HEK293 (cell line): ENCODE measurements around the gene S100A13.

ENCODE experiments used
- CTCF ChIA-PET: fragments of 350-600 bp; formaldehyde crosslinking; extraction: SDS; loops from one replicate; lab custom pipeline; 2021; ENCODE audit warnings: antibody characterized with exemption; lab: Yijun Ruan, JAX
- POLR2A ChIA-PET: fragments of 300-600 bp; formaldehyde crosslinking; extraction: SDS; loops from one replicate; lab custom pipeline; 2020; ENCODE audit warnings: antibody characterized with exemption, inconsistent platforms; lab: Yijun Ruan, JAX
- H3K27ac ChIP-seq: fragments of 200-500 bp; sonication (Bioruptor generic); 2 replicates; pipeline ENCODE4 v1.5.1; 2014; ENCODE audit warnings: low read depth, low read length, control low read depth, inconsistent platforms; ENCODE audit errors: extremely low read depth
- H3K36me3 ChIP-seq, 2 experiments: fragments of 200-500 bp in 1 of 2; sonication (Bioruptor generic) in 1 of 2; 1 replicate in 1 of 2; 2 replicates in 1 of 2; pipeline ENCODE4 v1.5.1; 2014 to 2017; ENCODE audit warnings: inconsistent platforms in 2 of 2, low read length in 2 of 2; ENCODE audit not compliant: control insufficient read depth in 2 of 2, insufficient read depth in 1 of 2
- H3K4me1 ChIP-seq: fragments of 200-500 bp; sonication (Bioruptor generic); 2 replicates; pipeline ENCODE4 v1.5.1; 2014; ENCODE audit warnings: mild to moderate bottlenecking, low read length, inconsistent platforms; ENCODE audit not compliant: control insufficient read depth, insufficient read depth
- H3K4me3 ChIP-seq: 2 replicates; pipeline ENCODE4 v1.5.1; 2011; ENCODE audit warnings: low read depth, mild to moderate bottlenecking, control low read depth, low read length, moderate library complexity
- H3K9me3 ChIP-seq: fragments of 200-500 bp; sonication (Bioruptor generic); 2 replicates; pipeline ENCODE4 v1.5.1; 2014; ENCODE audit warnings: low read depth, low read length, inconsistent platforms; ENCODE audit not compliant: control insufficient read depth, insufficient read depth
- GLI2 ChIP-seq: fragments of 450-650 bp; formaldehyde crosslinking; IDR thresholded peaks from 2 replicates; pipeline ENCODE4; 2017; ENCODE audit warnings: missing biosample characterization, missing genetic modification characterization, low read depth, borderline replicate concordance
- MZF1 ChIP-seq: fragments of 450-650 bp; formaldehyde crosslinking; IDR thresholded peaks from 2 replicates; pipeline ENCODE4 v1.5.1; 2017; ENCODE audit warnings: missing biosample characterization, missing genetic modification characterization, borderline replicate concordance
- REST ChIP-seq: fragments of 450-650 bp; formaldehyde crosslinking; IDR thresholded peaks from 2 replicates; pipeline ENCODE4 v1.5.1; 2016; ENCODE audit warnings: missing biosample characterization, missing genetic modification characterization
- WT1 ChIP-seq: fragments of 450-650 bp; formaldehyde crosslinking; IDR thresholded peaks from 2 replicates; pipeline ENCODE4 v1.5.1; 2016; ENCODE audit warnings: missing biosample characterization, missing genetic modification characterization
- YY1 ChIP-seq: fragments of 450-650 bp; formaldehyde crosslinking; IDR thresholded peaks from 2 replicates; pipeline ENCODE4 v1.5.1; 2018; ENCODE audit warnings: missing biosample characterization, missing genetic modification characterization
- ZBTB1 ChIP-seq: fragments of 450-650 bp; formaldehyde crosslinking; IDR thresholded peaks from 2 replicates; pipeline ENCODE4 v1.5.1; 2016; ENCODE audit warnings: missing biosample characterization, missing genetic modification characterization
- ZBTB10 ChIP-seq: fragments of 450-650 bp; formaldehyde crosslinking; IDR thresholded peaks from 2 replicates; pipeline ENCODE4 v1.5.1; 2016; ENCODE audit warnings: missing biosample characterization, missing genetic modification characterization
- ZBTB17 ChIP-seq: fragments of 450-650 bp; formaldehyde crosslinking; IDR thresholded peaks from 2 replicates; pipeline ENCODE4 v1.5.1; 2016; ENCODE audit warnings: missing biosample characterization, missing genetic modification characterization
- ZFHX2 ChIP-seq: fragments of 450-650 bp; formaldehyde crosslinking; conservative IDR thresholded peaks from 2 replicates; pipeline ENCODE4 v1.5.1; 2016; ENCODE audit warnings: missing biosample characterization, missing genetic modification characterization
- ZNF121 ChIP-seq: fragments of 450-650 bp; formaldehyde crosslinking; IDR thresholded peaks from 2 replicates; pipeline ENCODE4 v1.5.1; 2016; ENCODE audit warnings: missing biosample characterization, missing genetic modification characterization
- ZNF202 ChIP-seq: fragments of 450-650 bp; formaldehyde crosslinking; IDR thresholded peaks from 2 replicates; pipeline ENCODE4 v1.5.1; 2016; ENCODE audit warnings: missing biosample characterization, missing genetic modification characterization, borderline replicate concordance
- ZNF223 ChIP-seq: fragments of 450-650 bp; formaldehyde crosslinking; IDR thresholded peaks from 2 replicates; pipeline ENCODE4 v1.5.1; 2016; ENCODE audit warnings: missing biosample characterization, missing genetic modification characterization
- ZNF24 ChIP-seq: fragments of 450-650 bp; formaldehyde crosslinking; IDR thresholded peaks from 2 replicates; pipeline ENCODE4 v1.5.1; 2016; ENCODE audit warnings: missing biosample characterization, missing genetic modification characterization
- ZNF391 ChIP-seq: fragments of 450-650 bp; formaldehyde crosslinking; IDR thresholded peaks from 2 replicates; pipeline ENCODE4 v1.5.1; 2016; ENCODE audit warnings: low read depth, missing biosample characterization, missing genetic modification characterization, borderline replicate concordance
- ZNF473 ChIP-seq: fragments of 450-650 bp; formaldehyde crosslinking; IDR thresholded peaks from 2 replicates; pipeline ENCODE4 v1.5.1; 2017; ENCODE audit warnings: missing biosample characterization, missing genetic modification characterization
- ZNF548 ChIP-seq: fragments of 450-650 bp; formaldehyde crosslinking; IDR thresholded peaks from 2 replicates; pipeline ENCODE4 v1.5.1; 2016; ENCODE audit warnings: missing biosample characterization, missing genetic modification characterization
- ZNF660 ChIP-seq: fragments of 450-650 bp; IDR thresholded peaks from 2 replicates; pipeline ENCODE4 v1.5.1; 2018; ENCODE audit warnings: missing biosample characterization, mild to moderate bottlenecking, missing genetic modification characterization
- ZNF707 ChIP-seq: fragments of 450-650 bp; formaldehyde crosslinking; IDR thresholded peaks from 2 replicates; pipeline ENCODE4 v1.5.1; 2016; ENCODE audit warnings: missing biosample characterization, missing genetic modification characterization
- ZNF768 ChIP-seq: fragments of 450-650 bp; formaldehyde crosslinking; IDR thresholded peaks from 2 replicates; pipeline ENCODE4 v1.5.1; 2018; ENCODE audit warnings: missing biosample characterization, mild to moderate bottlenecking, missing genetic modification characterization
- ZNF791 ChIP-seq: fragments of 450-650 bp; formaldehyde crosslinking; IDR thresholded peaks from 2 replicates; pipeline ENCODE4 v1.5.1; 2016; ENCODE audit warnings: missing biosample characterization, missing genetic modification characterization
- ZSCAN16 ChIP-seq: fragments of 450-650 bp; formaldehyde crosslinking; IDR thresholded peaks from 2 replicates; pipeline ENCODE4 v1.5.1; 2016; ENCODE audit warnings: missing biosample characterization, missing genetic modification characterization
- ZSCAN5A ChIP-seq: fragments of 450-650 bp; formaldehyde crosslinking; IDR thresholded peaks from 2 replicates; pipeline ENCODE4 v1.5.1; 2016; ENCODE audit warnings: missing biosample characterization, missing genetic modification characterization

S100A13 gene

GRCh38 chr1:153648000-153648643 is 20.8 kb upstream of the S100A13 start:
- H3K4me3 ChIP-seq, result no peak overlapping the region
- H3K9me3 ChIP-seq, result no peaks in the 10 kb centered on the region
- H3K36me3 ChIP-seq, result peaks cover 23 to 44% of the 10 kb centered on the region in 2 experiments
- no peaks in the 10 kb centered on the region for H3K4me1 ChIP-seq
- no peak overlapping the region for H3K27ac ChIP-seq
- TF ChIP-seq REST (tag by site-specific recombination) (0 out of 2 replicates have a peak, but pooled peaks have one; percentile 28), ZBTB17 (tag by site-specific recombination) (0 out of 2 replicates have a peak, but pooled peaks have one; percentile 32), ZFHX2 (tag by site-specific recombination) (0 out of 2 replicates have a peak, but pooled peaks have one; percentile 8), GLI2 (tag by site-specific recombination) (no peak), ZNF24 (tag by site-specific recombination) (no peak), ZNF202 (tag by site-specific recombination) (no peak)
- POLR2A ChIA-PET, result interaction anchor here (0.6 to 3.6 kb wide), 13 partner anchors 8 to 330 kb away, joined by 3 to 25 read pairs (median 5); partner anchors contain the start of genes CHTOP, CREB3L4, ILF2 and S100A1
- CTCF ChIA-PET, result interaction anchor here (1.0 to 2.8 kb wide), 3 partner anchors 21 to 137 kb away, joined by 3 to 8 read pairs (median 6); partner anchors contain the start of gene S100A13

- Histone ChIP-seq H3K4me3 (no peak overlapping the region), H3K27ac (no peak overlapping the region), H3K36me3 (peaks cover 30 to 51% of the 10 kb centered on the region in 2 experiments), H3K4me1 (no peaks in the 10 kb centered on the region), H3K9me3 (no peaks in the 10 kb centered on the region)
- TF ChIP-seq ZBTB10 (tag by site-specific recombination) (no peak), ZNF548 (no peak), ZNF768 (no peak), ZSCAN16 (tag by site-specific recombination) (no peak), ZNF660 (no peak), ZNF473 (tag by site-specific recombination) (no peak), ZNF121 (tag by site-specific recombination) (no peak), ZNF391 (tag by site-specific recombination) (no peak), WT1 (no peak), YY1 (tag by site-specific recombination) (no peak), MZF1 (no peak), ZNF707 (tag by site-specific recombination) (no peak), ZFHX2 (tag by site-specific recombination) (no peak), ZSCAN5A (tag by site-specific recombination) (no peak), ZNF791 (tag by site-specific recombination) (no peak), ZNF223 (tag by site-specific recombination) (no peak), ZBTB1 (no peak)
- ChIA-PET CTCF (interaction anchor here (1.4 to 2.8 kb wide), 2 partner anchors 20 to 137 kb away, joined by 6 to 8 read pairs; partner anchors contain the start of gene S100A13), POLR2A (interaction anchor here (0.6 to 3.6 kb wide), 9 partner anchors 9 to 331 kb away, joined by 3 to 25 read pairs (median 5); partner anchors contain the start of genes CHTOP, CREB3L4, S100A1 and S100A13)
Observed at GRCh38 chr1:153647346-153647714, 20.0 kb upstream of the S100A13 start.
